WTC11 (cell line): Measurements from ENCODE around the gene PHLDA2. TPM values are rescaled to one million over a fixed set of nuclear protein-coding genes. Genes with fewer than 3 reads are reported as not detected.

Experiments
- ATAC-seq: fragments of 200-7000 bp; cut with Tn5 transposase; 2 replicates; pipeline ENCODE4 v1.10.0; 2021; ENCODE audit warnings: mild to moderate bottlenecking, moderate library complexity
- CTCF ChIA-PET: fragments of 300-600 bp; sonication (Branson Sonifier 250); formaldehyde crosslinking; loops from one replicate; lab custom pipeline; 2021; ENCODE audit warnings: antibody characterized with exemption; lab: Charles Lee
- POLR2A ChIA-PET: fragments of 350-600 bp; sonication (Branson Sonifier 250); formaldehyde crosslinking; loops from one replicate; lab custom pipeline; 2021; ENCODE audit warnings: antibody characterized with exemption; lab: Charles Lee
- DNase-seq: peaks from one replicate; pipeline ENCODE4 v3.0.0; 2021; ENCODE audit warnings: low spot score
- H3K27ac Mint-ChIP-seq: 2 replicates; pipeline ENCODE4 v1.8.0; 2021; ENCODE audit warnings: mixed read lengths
- H3K27me3 Mint-ChIP-seq: 2 replicates; pipeline ENCODE4 v1.8.0; 2021; ENCODE audit warnings: low read depth, mild to moderate bottlenecking, moderate library complexity, mixed read lengths
- H3K36me3 Mint-ChIP-seq: 2 replicates; pipeline ENCODE4 v1.8.0; 2021; ENCODE audit warnings: mixed read lengths
- H3K4me1 Mint-ChIP-seq: 2 replicates; pipeline ENCODE4 v1.8.0; 2022; ENCODE audit warnings: mixed read lengths
- H3K4me3 Mint-ChIP-seq: 2 replicates; pipeline ENCODE4 v1.8.0; 2021; ENCODE audit warnings: mild to moderate bottlenecking, moderate library complexity, mixed read lengths
- H3K9me3 Mint-ChIP-seq: 2 replicates; pipeline ENCODE4 v1.8.0; 2021; ENCODE audit warnings: mixed read lengths
- AFF4 ChIP-seq: sonication (generic); formaldehyde crosslinking; IDR thresholded peaks from 2 replicates; pipeline ENCODE4 v1.8.1; 2023; ENCODE audit warnings: mild to moderate bottlenecking, missing genetic modification reagents, borderline replicate concordance
- CBFB ChIP-seq: sonication (generic); formaldehyde crosslinking; IDR thresholded peaks from 2 replicates; pipeline ENCODE4 v1.8.1; 2022; ENCODE audit warnings: mild to moderate bottlenecking, low read depth, missing genetic modification reagents
- CREB1 ChIP-seq: sonication (generic); formaldehyde crosslinking; IDR thresholded peaks from 2 replicates; pipeline ENCODE4 v1.8.0; 2023; ENCODE audit warnings: mild to moderate bottlenecking, missing genetic modification reagents
- CTCF ChIP-seq: fragments of 200-600 bp; IDR thresholded peaks from 2 replicates; pipeline ENCODE4 v1.8.0; 2022; ENCODE audit warnings: antibody characterized with exemption
- FOXK1 ChIP-seq: sonication (generic); formaldehyde crosslinking; IDR thresholded peaks from 2 replicates; pipeline ENCODE4 v1.8.0; 2022; ENCODE audit warnings: mild to moderate bottlenecking, moderate library complexity, missing genetic modification reagents
- FOXP4 ChIP-seq: sonication (generic); formaldehyde crosslinking; IDR thresholded peaks from 2 replicates; pipeline ENCODE4 v1.8.0; 2022; ENCODE audit warnings: mild to moderate bottlenecking, missing genetic modification reagents
- IRF1 ChIP-seq: sonication (generic); formaldehyde crosslinking; IDR thresholded peaks from 2 replicates; pipeline ENCODE4 v1.8.0; 2023; ENCODE audit warnings: missing genetic modification reagents
- IRF2 ChIP-seq: sonication (generic); formaldehyde crosslinking; IDR thresholded peaks from 2 replicates; pipeline ENCODE4 v1.8.0; 2022; ENCODE audit warnings: low read depth, missing genetic modification reagents, borderline replicate concordance
- PREB ChIP-seq: sonication (generic); formaldehyde crosslinking; IDR thresholded peaks from 2 replicates; pipeline ENCODE4 v1.8.1; 2022; ENCODE audit warnings: mild to moderate bottlenecking, missing genetic modification reagents, moderate library complexity, borderline replicate concordance
- RELA ChIP-seq: sonication (generic); formaldehyde crosslinking; IDR thresholded peaks from 2 replicates; pipeline ENCODE4 v1.8.1; 2022; ENCODE audit warnings: missing genetic modification reagents, mild to moderate bottlenecking, borderline replicate concordance
- SMAD3 ChIP-seq: sonication (generic); formaldehyde crosslinking; IDR thresholded peaks from 2 replicates; pipeline ENCODE4 v1.8.0; 2022; ENCODE audit warnings: missing genetic modification reagents, mild to moderate bottlenecking, borderline replicate concordance
- SMAD4 ChIP-seq: sonication (generic); formaldehyde crosslinking; IDR thresholded peaks from 2 replicates; pipeline ENCODE4 v1.8.0; 2022; ENCODE audit warnings: mild to moderate bottlenecking, missing genetic modification reagents
- TCF7 ChIP-seq: sonication (generic); formaldehyde crosslinking; IDR thresholded peaks from 2 replicates; pipeline ENCODE4 v1.8.0; 2022; ENCODE audit warnings: mild to moderate bottlenecking, low read depth, missing genetic modification reagents, moderate library complexity
- TEAD1 ChIP-seq: sonication (generic); formaldehyde crosslinking; IDR thresholded peaks from 2 replicates; pipeline ENCODE4 v1.8.0; 2022; ENCODE audit warnings: mild to moderate bottlenecking, missing genetic modification reagents
- USF1 ChIP-seq: sonication (generic); formaldehyde crosslinking; IDR thresholded peaks from 2 replicates; pipeline ENCODE4 v1.8.0; 2022; ENCODE audit warnings: mild to moderate bottlenecking, missing genetic modification reagents
- ZBTB21 ChIP-seq: sonication (generic); formaldehyde crosslinking; IDR thresholded peaks from 2 replicates; pipeline ENCODE4 v1.8.1; 2023; ENCODE audit warnings: mild to moderate bottlenecking, missing genetic modification reagents, borderline replicate concordance
- ZNF121 ChIP-seq: sonication (generic); formaldehyde crosslinking; IDR thresholded peaks from 2 replicates; pipeline ENCODE4 v1.8.0; 2023; ENCODE audit warnings: missing genetic modification reagents
- ZNF263 ChIP-seq: sonication (generic); formaldehyde crosslinking; IDR thresholded peaks from 2 replicates; pipeline ENCODE4 v1.8.1; 2022; ENCODE audit warnings: low read depth, mild to moderate bottlenecking, moderate library complexity, missing genetic modification reagents
- ZNF671 ChIP-seq: fragments of 250-450 bp; sonication (Bioruptor Pico); IDR thresholded peaks from 2 replicates; pipeline ENCODE4 v1.8.0; 2021; ENCODE audit warnings: mild to moderate bottlenecking
- ZSCAN18 ChIP-seq: fragments of 250-450 bp; sonication (Bioruptor Pico); IDR thresholded peaks from 2 replicates; pipeline ENCODE4 v2.1.2; 2022; ENCODE audit warnings: mild to moderate bottlenecking, moderate library complexity
- total RNA-seq: library from RNA; stranded (reverse); gene quantifications from 3 replicates; pipeline ENCODE4 v1.2.3, GENCODE V29; 2021

PHLDA2 gene
- total RNA-seq, 1 experiment from 2014 or later, result 9.6 TPM

GRCh38 chr11:2910401-2910955 lies 18.7 kb downstream of the PHLDA2 start:
- Mint-ChIP-seq H3K9me3 (peaks cover 14% of the 10 kb centered on the region), H3K27me3 (peaks cover 33% of the 10 kb centered on the region), H3K4me3 (no peak overlapping the region)
- CTCF ChIA-PET, result interaction anchor here (4.4 kb wide), 1 partner anchor 19 kb away, joined by 16 read pairs; no protein-coding TSS in a partner anchor
- TF ChIP-seq FOXK1 (CRISPR knock-in tag), result no peak
- TF ChIP-seq SMAD4 (CRISPR knock-in tag), result no peak
- no peak for TF ChIP-seq IRF2
- TF ChIP-seq CTCF, result no peak
- TF ChIP-seq ZNF671 (CRISPR knock-in tag), result no peak
- TF ChIP-seq IRF1 (CRISPR knock-in tag), result no peak
- TF ChIP-seq AFF4 (CRISPR knock-in tag), result no peak
- no peak for TF ChIP-seq FOXP4
- TF ChIP-seq TCF7 (CRISPR knock-in tag), result no peak
- no peak for TF ChIP-seq ZNF121 (CRISPR knock-in tag)
- no peak for TF ChIP-seq CREB1
- TF ChIP-seq ZSCAN18 (CRISPR knock-in tag), result no peak
- no peak for TF ChIP-seq PREB
- no peak for TF ChIP-seq RELA
- TF ChIP-seq TEAD1, result no peak
- TF ChIP-seq USF1 (CRISPR knock-in tag), result no peak
- no peak for TF ChIP-seq ZNF263 (CRISPR knock-in tag)
- no peak for TF ChIP-seq SMAD3 (CRISPR knock-in tag)
- TF ChIP-seq ZBTB21 (CRISPR knock-in tag), result no peak
- no peak for TF ChIP-seq CBFB (CRISPR knock-in tag)
- TF ChIP-seq, all 79 proteins: peak for 0
- Mint-ChIP-seq H3K27ac (no peak overlapping the region), H3K36me3 (peaks cover 16% of the 10 kb centered on the region), H3K4me1 (no peaks in the 10 kb centered on the region)
- no peak for ATAC-seq
- DNase-seq, result no peak
- POLR2A ChIA-PET, result interaction anchor here (1.1 kb wide), 1 partner anchor 510 kb away, joined by 3 read pairs; the partner anchor contains the start of gene TSSC4
